GM19351 (cell line): Measurements from ENCODE around the gene SLCO3A1.

Experiments used
- ATAC-seq: cut with Tn5 transposase; IDR thresholded peaks from one replicate; pipeline ENCODE4 v1.9.1; 2021; ENCODE audit warnings: mild to moderate bottlenecking, moderate library complexity; ENCODE audit not compliant: unreplicated experiment

SLCO3A1 gene

GRCh38 chr15:92092289-92093105, 239.0 kb downstream of the SLCO3A1 start:
- no peak for ATAC-seq

- peak; percentile 77 for ATAC-seq
These were observed 242.2 kb downstream of the SLCO3A1 start for GRCh38 chr15:92095693-92096092.

DNA sequence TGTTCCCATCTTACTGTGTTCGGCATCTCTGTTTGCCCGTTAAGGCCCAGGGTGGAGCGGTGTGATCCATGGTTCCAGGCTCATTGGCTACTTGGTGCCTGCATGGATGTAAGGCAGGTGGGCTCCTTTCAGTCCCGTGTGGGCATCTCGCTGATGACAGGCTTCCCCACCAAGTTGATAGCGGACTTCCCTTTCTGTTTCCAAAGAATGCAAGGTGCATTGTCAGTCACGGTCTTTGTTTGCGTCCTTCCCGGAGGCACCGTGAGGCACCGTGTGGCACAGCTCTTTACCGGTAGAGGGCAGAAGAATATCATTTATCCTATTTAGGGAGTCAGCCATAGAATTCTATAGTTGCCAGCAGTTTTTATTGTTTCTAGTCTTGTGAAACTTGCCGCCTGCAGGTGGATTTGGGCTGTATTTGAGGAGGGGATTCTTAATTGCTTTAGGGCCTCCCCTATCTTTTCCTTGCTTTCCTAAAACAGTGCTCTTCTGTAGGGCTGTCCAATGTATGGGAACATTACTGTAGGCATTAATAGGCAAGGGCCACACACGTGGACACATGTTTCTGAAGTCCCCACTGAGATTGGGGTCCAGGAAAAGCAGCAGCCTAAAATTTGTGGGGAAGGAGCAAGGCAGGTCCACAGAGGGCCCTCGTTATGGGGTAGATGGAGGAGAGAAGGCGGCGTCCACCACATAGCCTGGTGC, 244.1 kb downstream of the SLCO3A1 start:
- ATAC-seq: peak; percentile 63

DNA sequence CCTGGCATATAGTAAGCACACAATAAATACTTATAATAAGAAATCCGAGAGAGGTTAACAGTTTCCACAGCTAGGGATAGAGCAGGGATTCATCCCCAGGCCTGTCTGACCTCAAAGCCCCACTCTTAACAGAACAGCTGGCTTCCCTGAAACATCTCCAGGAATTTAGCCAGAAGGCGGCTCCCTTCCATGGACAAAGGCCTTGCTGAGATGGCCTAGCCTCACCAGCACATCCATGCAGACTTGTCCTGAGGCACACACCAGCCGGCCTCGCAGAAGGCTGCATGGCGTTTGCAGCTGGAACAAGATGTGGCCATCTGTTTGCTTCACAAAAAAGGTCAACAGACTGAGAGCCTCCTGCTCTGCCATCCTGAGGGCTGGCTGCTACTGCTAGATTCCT, 245.4 kb downstream of the SLCO3A1 start:
- no peak for ATAC-seq

DNA sequence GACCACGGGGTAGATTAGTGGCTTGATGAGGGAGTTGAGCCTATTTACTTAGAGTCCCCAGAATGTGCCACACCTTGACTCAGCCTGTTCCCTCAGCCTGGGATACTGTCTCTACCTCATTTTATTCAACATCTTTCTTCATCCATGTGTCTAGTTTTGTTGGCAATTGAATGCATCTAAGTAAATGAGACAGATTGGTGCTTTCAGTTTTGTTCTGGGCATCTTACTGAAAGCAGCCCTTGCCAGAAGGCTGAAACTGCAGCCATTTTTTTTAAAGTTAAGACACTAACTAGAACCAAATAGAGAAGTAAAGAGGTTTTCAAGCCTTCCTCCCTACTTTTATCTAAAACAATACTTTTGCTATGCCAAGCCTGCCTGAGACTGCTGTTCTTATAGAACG, 246.8 kb downstream of the SLCO3A1 start:
- no peak for ATAC-seq

DNA sequence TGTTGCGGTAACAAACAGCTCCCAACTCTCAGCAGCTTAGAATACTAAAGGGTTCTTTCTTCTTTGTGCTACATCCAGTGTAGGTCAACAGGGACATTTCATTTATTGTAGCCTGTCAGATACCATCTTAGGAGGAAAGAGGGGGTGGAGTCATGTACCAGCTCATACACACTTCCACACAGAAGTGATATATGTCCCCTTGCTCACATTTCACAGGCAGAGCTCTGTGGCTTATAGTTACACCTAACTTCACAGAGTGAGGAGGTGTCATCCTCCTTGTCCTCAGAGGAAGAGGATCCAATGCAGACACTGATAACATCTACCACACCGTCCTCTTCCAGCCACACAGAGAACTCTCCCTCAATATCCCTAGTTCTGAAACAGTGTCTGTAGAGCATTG, 247.2 kb downstream of the SLCO3A1 start:
- no peak for ATAC-seq

DNA sequence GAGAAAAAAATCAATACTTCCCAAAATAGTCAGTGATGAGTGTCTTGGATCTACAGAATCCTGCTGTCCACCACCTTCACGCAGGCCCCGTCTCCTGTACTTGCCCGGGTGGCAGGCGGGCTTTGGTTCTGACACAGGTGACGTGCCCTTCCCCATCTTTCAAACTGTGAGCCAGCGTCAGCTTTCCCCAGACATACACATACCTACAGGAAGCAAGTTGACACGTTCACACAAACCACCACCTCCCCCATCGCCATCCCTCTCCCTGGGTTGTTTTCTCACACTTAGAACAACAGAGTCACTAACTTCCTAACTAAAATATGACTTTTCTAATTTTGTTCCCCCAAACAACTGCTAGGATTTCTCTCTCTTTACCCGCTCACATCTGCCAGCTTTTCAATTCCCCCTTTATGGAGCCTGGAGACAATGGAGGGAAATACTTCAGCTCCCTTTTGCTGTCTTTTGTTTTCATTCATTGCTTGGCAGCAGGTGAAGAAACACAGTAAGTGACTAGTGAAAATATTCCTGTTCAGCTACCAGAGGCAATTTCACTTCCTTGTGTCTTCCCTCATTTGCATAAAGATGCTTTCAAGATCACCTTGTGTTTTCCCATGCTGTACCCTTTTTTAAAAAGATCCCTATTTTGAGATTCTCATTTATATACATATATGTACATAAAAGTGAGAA, 248.3 kb downstream of the SLCO3A1 start:
- peak; percentile 56 for ATAC-seq

DNA sequence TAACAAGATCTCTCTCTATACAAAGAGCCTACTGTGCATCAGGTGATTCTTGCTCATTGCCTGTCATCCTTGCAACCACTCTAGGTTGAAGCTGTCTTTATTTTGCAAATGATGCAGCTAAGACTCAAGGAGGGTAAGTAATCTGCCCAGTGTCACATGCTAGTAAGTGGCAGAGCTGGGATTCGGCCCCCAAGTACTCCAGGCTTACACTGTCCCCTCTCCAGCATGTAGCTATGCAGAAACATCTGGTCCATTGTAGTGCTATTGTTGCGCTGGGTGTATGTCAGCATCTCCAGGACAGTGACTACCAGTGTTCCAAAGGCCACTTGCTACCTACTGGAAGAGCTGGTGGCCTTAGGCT, 248.9 kb downstream of the SLCO3A1 start:
- ATAC-seq: peak; percentile 16

GRCh38 chr15:92104072-92104471, 250.6 kb downstream of the SLCO3A1 start:
- ATAC-seq: no peak

DNA sequence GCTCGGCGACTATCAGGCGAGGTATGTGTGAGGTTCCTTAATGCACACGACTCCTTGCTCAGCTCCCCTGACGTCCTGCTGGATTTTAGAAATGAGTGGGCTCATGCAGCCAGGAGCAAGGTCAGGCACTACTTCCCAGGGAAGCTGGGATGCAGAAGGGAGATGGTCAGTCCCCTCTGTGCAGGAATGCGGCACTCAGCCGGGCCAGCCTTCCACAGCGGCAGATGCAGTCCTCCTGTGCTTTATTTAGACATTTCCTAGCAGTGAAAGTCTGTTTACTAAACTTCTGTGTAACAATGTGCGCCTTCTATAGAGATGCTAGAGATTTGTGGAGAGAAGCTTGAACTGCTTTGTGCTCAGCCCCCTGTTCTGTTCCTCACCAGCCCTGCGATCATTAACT, 252.1 kb downstream of the SLCO3A1 start:
- no peak for ATAC-seq

DNA sequence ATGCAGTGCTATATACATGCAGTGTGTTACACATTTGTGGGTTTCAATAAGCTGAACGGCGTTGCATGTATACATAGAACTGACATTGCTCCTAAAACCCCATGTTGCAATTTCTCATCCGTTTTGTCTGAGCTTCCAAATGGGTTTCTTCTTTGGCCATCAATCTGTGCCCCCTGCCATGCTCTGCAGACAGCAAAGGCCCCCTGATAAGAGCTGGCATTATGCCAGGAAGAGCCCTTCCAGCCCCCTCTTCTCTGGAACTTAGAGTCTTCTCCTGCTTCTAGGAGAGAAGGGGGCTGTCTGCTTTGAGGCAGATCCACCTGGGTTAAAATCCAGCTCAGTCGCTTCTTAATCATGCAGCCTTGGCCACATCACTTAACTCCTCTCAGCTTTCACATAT, 254.0 kb downstream of the SLCO3A1 start:
- ATAC-seq: no peak

GRCh38 chr15:92109191-92109873, 255.8 kb downstream of the SLCO3A1 start:
- ATAC-seq: no peak

- ATAC-seq: no peak
These were observed 257.8 kb downstream of the SLCO3A1 start for GRCh38 chr15:92111291-92111690.

GRCh38 chr15:92111751-92112150, 258.2 kb downstream of the SLCO3A1 start:
- no peak for ATAC-seq

DNA sequence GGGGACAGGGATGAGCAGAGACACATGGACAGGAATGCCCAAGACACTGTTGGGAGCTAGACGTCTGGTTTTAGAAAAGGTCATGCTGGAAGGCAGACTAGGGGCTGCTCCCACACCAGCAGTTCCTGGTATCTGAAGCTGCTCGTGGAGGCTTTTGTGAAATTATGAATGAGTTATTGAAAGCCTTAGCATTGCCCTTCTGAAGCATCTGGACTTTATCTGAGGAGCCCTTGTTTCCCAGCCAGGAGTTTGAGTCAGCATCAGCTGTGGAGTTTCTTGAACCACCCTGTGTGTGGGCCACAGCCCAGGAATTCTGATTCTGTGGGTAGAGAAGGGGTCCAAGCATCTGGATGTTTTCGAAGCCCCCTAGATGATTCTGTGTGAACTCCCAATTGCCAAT, 258.7 kb downstream of the SLCO3A1 start:
- no peak for ATAC-seq

DNA sequence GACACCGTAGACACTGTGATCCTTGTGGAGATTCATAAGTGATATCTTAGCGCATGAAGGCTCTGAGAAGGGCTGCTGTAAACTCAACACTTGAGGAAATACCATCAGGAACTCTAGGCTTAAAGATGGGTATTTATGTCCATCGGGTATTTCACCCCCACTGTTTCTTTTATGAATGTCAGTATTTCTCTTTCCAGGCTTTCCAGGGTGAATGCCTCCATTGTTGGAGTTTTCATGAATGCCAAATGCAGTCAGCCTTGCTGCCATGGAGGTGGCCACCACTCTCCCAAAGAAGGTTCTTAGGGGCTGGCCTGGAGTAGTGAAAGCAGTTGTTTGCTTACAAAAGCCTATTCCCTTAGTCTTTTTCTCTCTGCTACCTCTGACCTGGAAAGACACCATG, 259.2 kb downstream of the SLCO3A1 start:
- ATAC-seq: no peak

DNA sequence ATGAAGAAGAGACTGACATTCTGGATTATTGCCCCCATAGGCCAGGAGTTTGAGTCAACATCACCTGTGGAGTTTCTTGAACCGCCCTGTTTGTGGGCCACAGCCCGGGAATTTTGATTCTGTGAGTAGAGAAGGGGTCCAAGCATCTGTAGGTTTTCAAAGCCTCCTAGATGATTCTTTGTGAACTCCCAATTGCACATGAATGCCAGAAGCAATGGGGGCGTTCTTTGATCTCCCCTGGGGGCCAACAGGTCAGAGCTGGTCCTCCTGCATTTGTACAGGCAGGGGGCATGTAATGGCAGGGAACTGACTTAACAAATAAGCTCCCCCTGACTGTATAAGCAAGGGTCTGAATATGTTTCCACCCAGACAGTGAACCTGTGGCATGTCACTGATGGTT, 260.3 kb downstream of the SLCO3A1 start:
- ATAC-seq: no peak

DNA sequence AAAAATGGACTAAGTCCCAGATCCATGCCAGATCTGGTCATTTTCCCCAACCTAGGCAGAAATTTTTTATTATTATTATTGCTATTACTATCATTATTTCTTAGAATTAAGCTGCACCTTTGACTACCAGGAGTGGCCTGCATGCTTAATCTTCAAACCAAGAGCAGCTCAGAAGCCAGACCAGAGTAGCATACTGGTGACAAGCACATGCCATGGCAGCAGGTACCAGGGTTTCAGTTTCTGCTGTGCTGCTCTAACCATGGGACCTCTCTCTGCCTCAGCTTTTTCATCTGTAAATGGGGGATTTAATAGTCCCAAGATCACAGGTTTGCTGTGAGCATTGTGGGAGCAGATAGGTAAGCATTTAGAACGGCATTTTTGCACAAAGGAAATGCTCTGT, 262.3 kb downstream of the SLCO3A1 start:
- ATAC-seq: no peak

DNA sequence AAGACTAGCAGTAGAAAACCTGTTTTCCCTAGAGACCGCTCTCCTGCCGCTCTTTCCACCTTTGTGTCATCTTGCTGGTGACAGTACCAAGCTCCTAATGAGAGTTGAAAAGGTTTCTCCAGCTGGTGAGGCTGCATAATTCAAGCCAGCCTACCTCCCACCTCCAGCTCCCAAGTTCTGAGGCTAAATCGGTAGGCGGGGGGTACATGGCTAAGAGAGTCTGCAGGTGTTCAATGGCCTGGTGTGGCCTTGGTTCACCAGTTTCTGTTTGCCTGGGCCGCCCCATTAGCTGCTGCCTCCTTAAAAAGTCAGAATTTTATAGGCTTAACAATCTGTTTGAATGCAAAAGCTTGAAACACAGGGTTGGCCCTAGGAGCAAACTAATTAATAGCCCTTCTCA, 262.8 kb downstream of the SLCO3A1 start:
- no peak for ATAC-seq

DNA sequence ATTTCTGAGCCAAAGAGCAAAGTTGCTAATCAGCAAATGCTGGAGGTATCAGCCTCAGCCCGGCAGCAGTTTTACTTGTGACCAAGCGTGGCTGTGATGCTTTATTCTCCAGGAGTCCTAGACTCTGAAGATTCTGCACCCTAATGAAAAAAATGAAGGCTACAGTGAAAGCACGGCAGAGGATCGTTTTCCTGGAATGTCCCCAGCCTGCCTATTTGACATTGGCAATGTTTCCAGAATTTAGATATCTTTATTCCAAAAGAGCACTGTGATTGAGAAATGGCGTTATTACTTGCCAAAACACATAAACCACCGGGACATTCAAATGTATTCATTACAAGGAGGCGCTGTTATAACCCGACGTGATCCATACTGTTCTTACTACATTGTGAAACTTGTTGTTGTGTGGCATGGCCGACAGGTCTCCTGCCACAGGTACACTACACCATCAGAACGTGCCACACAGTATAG, 263.8 kb downstream of the SLCO3A1 start:
- ATAC-seq: no peak
